CD1c-positive myeloid dendritic cell (primary cell): ENCODE data around the gene SRPRA.
"Not testable (repeated sequence)": the region's sequence is repeated elsewhere in the genome, so short reads cannot be mapped to it uniquely, and the experiment has no call there.

Experiments used
- DNase-seq: peaks from one replicate; pipeline ENCODE4 v3.0.0-alpha.2; 2016; ENCODE audit errors: extremely low spot score

Gene SRPRA

DNA sequence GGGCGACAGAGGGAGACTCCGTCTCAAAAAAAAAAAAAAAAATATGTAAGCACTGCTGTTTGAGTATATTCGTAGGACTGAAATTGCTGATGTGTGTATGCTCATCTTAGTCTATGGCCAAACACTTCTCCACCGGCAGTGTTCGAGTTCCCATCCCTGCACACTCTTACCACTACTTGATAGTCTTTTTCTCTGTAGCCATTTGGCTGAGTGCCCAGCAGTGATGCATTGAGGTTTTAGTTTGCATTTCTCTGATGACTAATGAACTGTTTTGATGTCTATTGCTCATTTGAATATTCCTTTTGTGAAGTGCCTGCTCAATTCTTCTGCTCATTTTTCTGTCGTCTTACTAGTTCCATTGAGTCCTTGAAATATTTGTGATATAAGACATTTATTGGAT lies 16.1 kb upstream of the SRPRA start:
- peak; percentile 90 for DNase-seq

DNA sequence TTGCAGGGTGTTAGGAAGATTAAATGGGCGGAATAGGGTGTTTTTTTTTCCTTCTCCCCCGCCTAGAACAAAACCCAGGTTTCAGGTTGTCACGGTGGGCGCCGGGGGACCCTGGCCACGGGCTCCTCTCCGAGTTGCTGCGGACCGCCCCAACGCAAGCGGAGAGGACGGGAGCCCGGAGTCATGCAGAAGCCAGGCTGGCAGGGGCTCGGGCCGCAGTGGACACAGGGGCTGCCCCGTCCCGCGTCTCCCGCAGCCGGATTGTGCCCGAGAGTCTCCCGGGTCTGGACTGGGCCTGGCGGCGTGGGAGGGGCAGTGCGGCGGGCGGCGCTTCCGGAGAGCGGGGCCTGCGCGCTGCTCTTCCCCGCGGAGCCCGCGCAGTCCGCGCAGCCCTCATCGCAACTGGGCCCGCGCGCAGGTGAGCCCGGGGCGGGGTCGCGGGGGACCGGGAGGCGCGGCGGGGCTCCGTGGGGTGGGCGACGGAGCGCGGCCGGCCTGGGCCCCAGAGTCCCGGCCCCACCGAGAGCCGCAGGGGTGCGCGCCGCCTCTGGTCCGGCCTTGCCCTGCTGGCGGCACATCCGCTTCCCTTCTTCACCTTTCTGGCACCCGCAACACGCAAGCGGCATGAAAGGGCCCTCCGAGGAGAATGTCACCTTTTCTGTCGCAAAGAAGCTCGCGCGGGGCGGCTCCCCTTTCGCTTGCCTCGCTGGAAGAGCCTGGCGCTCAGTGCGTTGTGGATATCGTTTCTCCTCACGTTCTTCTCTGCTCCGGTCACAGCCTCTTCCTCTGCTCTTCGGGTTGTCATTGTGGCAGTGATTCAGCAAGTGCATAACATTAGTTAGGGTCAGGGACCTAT lies 14.3 kb upstream of the SRPRA start, which contains the start of gene TIRAP:
TSS of gene TIRAP (plus strand) at position 358 of the 856 bp plus-strand sequence. CDS start 7,802 bp downstream, outside the sequence.
- DNase-seq = peak; percentile 70

DNA sequence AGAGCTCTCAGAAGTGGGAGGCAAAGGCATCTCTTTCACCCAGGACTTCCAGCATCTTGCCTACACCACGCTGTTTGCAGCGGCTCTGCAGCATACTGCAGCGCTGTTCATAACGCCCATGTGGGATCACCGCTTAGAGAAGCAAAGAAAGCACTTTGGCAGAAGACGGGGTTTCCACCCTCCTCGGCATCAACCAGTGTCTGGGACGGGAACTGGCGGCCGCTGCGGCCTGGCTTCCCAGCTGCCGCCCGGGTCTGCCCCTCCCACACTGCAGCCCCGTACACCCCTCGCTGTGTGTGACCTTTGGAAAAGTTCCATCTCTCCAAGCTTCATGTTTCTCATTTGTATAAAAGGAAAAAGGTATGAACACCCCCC lies 13.7 kb upstream of the SRPRA start:
- peak; percentile 31 for DNase-seq

- no peak for DNase-seq
These were observed 13.0 kb upstream of the SRPRA start for GRCh38 chr11:126281666-126282175.

DNA sequence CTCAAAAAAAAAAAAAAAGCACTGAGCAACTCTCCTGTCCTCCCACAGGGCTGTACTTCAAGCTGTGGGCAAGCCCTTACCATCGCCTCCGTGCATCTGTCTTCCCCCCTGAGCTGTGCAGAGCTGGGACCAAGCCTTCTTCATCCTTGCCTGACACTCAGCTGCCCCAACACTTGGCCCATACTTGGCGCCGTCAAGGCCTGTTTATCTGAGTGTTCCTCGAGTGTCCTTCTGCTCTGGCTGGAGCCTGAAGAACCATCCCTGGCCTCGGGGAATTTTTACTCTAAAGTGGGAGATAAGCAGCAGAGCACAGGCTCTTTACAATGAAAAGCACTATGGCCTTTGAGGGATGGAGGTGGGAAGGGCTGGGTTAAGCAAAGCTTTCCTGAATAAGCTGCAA lies 12.6 kb upstream of the SRPRA start:
- DNase-seq = no peak

DNA sequence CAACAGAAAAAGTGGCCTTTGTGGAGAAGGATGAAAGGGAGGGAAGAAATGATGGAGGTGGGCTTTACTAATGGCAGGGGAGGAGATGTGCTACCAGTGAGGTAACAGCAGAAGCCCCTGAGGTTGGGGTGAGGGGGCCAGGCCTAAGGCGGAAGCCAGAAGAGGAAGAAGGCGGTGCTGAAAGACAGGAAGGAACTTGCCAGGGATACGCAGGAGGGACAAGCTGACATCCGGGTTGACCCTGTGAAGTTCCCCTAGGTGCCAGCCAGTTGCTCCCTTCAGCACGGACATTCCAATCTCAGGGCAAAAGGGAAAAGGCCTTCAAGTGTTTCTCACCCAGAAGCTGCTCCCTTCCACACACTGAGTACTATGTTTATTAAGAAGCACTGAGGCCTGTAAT lies 11.9 kb upstream of the SRPRA start:
- peak; percentile 34 for DNase-seq

GRCh38 chr11:126279191-126279590 lies 10.5 kb upstream of the SRPRA start:
- no peak for DNase-seq

DNA sequence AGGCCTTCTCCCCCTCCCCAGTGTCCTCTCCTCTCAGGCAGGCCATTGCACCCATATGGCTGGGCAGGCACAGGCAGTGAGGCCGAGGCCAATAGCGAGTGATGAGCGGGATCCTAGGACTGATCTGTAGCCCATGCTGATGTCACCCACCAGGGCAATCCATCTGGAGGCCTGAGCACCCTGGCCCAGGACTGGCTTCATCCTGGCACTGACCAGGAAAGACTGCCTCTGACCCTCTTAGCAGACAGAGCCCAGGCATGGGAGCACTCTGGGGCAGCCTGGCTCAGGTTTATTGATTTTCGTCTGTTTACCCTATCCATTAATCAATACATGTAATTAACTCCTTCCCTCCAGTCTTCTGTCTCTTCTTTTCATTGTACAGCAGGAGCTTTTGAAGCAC lies 9.1 kb upstream of the SRPRA start:
- DNase-seq = no peak

DNA sequence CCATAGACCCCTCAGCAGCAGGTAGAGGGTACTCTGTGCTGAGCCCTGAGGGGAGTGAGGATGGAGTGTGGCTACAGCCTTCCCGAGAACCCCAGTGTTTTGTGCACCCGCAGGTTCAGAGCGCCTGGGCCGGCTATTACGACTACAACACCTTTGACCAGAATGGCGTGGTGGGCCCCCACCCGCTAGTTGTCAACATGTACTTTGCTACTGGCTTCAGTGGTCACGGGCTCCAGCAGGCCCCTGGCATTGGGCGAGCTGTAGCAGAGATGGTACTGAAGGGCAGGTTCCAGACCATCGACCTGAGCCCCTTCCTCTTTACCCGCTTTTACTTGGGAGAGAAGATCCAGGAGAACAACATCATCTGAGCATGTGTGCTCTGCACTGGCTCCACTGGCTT lies 8.6 kb upstream of the SRPRA start:
- DNase-seq = no peak

- no peak for DNase-seq
These were observed 361 bp downstream of the SRPRA start for GRCh38 chr11:126268361-126268707.

- DNase-seq = no peak
These were observed 1.0 kb downstream of the SRPRA start for GRCh38 chr11:126267650-126268049.

- no peak for DNase-seq
These were observed 2.9 kb downstream of the SRPRA start for GRCh38 chr11:126265811-126266210.

- DNase-seq = no peak
These were observed 5.2 kb downstream of the SRPRA start for GRCh38 chr11:126263489-126263888.

GRCh38 chr11:126262216-126262615 lies 6.5 kb downstream of the SRPRA start:
- DNase-seq = no peak

DNA sequence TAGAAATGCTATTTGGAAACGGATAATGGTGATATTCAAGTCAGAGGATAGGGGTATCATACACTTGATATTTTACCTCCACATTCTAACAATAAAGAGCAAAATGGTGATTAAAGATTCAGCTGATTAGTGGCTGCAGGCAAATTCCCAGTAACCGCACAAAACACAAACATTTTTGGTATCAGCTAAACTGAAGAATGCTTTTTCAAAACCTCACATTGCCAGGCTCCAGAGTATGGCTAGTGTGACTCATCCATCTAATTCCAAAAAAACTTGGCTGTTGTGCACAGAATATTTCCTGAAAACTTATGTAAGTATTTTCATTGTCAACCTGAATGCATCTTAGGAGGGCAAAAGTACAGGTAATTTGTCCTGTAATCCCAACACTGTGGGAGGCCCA lies 10.9 kb downstream of the SRPRA start:
- DNase-seq = no peak

DNA sequence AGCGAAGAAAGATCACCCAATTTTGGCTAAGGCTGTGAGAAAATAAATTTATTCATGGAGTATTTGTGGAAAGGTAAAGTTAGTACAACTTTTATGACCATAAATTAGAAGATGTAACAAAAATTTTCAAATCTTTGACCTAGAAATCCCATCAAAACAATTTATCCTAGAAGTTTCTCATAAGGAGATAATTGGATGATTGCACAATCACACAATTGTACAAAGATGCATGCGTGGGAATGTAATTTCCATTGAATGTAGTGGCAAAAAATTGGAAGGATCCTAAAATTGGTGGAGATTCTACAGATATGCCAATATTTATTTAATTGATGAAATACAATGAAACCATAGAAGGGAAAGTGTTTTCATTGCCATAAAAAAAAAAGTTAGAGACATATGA lies 11.6 kb downstream of the SRPRA start:
- no peak for DNase-seq

- DNase-seq = no peak
These were observed 12.5 kb downstream of the SRPRA start for GRCh38 chr11:126256216-126256615.

GRCh38 chr11:126255507-126255906 lies 13.2 kb downstream of the SRPRA start:
- DNase-seq = not testable (repeated sequence)

DNA sequence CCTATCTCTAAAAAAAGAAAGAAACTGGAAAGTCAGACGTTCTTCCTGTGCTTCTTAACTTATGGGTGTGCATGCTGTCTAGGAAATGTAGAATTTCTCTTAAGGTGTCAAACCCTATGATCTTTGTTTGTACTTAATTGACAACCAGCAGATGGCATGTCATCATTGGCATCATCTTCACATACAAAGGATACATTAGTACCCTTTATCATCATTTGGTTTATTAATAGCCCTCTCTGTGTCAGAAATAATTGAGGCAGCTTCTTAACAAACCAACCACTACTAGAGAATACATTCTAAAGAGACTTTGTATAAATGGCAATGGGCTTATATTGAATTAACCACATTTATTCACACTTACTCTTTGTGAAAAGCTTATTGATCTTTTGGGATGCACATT lies 13.9 kb downstream of the SRPRA start:
- no peak for DNase-seq

GRCh38 chr11:126253265-126253664 lies 15.4 kb downstream of the SRPRA start:
- DNase-seq = no peak

DNA sequence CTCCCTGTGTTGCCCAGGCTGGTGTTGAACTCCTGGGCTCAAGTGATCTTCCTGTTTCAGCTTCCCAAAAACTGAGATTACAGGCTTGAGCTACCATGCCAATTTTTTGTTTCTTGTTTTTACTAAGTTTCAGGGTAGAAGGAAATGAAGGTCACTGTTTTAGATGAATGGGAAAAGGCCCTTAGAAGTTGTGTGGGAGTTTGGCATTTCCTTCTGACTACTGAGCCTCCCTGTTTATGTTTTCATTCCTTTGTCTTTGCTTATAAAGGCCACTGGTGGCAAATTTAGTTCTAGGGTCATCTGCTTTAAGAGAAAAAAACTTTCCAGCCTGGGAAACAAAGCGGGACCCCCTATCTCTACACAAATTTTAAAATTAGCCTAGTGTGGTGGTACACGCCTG lies 22.1 kb downstream of the SRPRA start:
- peak; percentile 4 for DNase-seq

GRCh38 chr11:126233391-126233790 lies 35.3 kb downstream of the SRPRA start:
- no peak for DNase-seq

DNA sequence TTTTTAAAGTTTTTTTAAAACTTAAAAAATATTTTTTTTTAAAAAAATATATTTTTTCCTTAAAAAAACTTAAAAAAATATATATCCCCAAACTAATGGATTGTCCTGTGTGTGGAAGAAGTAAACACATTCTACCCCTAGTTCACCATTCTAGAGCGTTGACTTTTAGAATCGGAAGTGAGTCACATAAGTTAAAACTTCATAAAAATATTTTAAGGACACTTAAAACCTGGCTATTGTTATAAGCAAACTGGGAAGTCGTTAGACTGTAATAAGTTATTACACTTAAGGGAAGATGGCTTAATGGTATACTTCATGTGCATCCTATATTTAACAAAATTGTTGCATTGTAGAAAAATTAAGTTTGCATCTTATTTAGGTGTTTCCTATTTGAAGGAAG lies 36.0 kb downstream of the SRPRA start:
- no peak for DNase-seq
